Fibroblast of skin of left biceps (primary cell): ENCODE results near the gene AIF1L.

ENCODE experiments used
- DNase-seq, 2 experiments: peaks; one replicate each; pipeline ENCODE4 v3.0.0-alpha.2; 2013; ENCODE audit warnings: low read depth in 2 of 2

AIF1L gene

GRCh38 chr9:131096269-131097125, at the start of gene AIF1L:
Gene AIF1L, plus strand, starts transcription at chr9:131096531. Its CDS starts 99 bp downstream, at chr9:131096630.
- no peak for DNase-seq

- DNase-seq: peak; percentile 7 to 18
Observed at GRCh38 chr9:131046581-131047202, 49.6 kb upstream of the AIF1L start.

GRCh38 chr9:131048332-131048731, 48.0 kb upstream of the AIF1L start:
- DNase-seq: no peak

- no peak for DNase-seq
Observed at GRCh38 chr9:131048820-131049219, 47.5 kb upstream of the AIF1L start.

GRCh38 chr9:131049829-131050715, 46.3 kb upstream of the AIF1L start:
- DNase-seq: no peak

- DNase-seq: no peak
Observed at GRCh38 chr9:131050831-131051230, 45.5 kb upstream of the AIF1L start.

GRCh38 chr9:131051592-131052517, 44.5 kb upstream of the AIF1L start:
- no peak for DNase-seq

DNA sequence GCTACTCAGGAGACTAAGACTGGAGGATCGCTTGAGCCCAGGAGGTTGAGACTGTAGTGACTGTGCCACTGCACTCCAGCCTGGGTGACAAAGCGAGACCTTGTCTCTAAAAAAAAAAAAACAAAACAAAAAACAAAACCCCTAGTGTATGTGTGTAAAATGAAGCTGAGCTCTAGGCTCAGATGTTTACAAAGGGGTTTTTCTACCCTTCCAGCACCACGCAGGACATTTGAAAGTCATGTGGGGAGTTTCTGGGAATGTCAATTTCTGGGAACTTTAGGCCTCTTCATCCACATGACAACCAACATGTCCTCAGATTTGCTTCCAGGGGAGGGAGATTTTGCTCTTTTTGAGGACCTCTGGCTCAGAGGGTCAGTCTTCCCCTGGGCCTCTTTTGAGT, 42.4 kb upstream of the AIF1L start:
- no peak for DNase-seq

- DNase-seq: no peak
Observed at GRCh38 chr9:131056781-131057506, 39.4 kb upstream of the AIF1L start.

- DNase-seq: no peak
Observed at GRCh38 chr9:131060900-131061630, 35.3 kb upstream of the AIF1L start.

DNA sequence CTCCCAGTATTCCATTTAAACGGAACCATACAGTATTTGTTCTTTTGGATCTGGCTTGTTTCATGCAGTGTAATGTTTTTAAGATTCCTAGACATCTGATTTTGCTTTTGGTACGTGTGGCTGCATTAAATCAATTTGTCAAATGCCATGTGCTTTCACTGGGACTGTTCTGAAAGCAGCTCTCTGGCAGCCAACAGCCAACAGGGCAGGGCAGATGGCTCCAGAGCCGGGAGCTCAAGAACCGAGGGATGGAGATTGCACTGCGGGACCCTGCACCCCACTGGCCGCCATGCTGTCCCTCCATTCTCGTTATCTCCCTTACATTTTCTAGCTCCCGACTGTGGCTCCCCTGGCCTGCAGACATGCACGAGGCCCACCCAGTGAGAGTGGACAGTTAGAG, 33.4 kb upstream of the AIF1L start:
- no peak for DNase-seq

GRCh38 chr9:131065599-131065998, 30.7 kb upstream of the AIF1L start:
- no peak for DNase-seq

DNA sequence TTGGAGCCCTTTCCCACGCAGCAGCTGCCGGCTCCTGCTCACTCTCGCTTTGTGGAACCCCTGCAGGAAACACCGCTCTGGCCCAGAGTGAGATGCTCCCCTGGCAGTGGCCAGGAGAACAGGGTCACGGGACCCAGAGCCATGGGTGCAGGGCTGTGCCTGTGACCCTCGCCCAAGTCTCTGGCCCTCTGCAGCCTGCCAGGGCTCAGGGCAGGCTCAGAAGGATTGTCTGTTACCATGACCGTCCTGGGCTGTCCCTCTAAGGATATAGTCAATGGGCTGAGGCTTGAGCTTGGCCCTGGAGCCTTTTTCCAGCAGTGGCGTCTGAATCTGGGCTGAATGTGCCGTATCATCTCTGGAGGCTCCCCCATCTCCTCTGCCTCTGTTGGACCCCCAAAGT, 28.7 kb upstream of the AIF1L start:
- no peak for DNase-seq

- no peak for DNase-seq
Observed at GRCh38 chr9:131068076-131068816, 28.1 kb upstream of the AIF1L start.

GRCh38 chr9:131069699-131070098, 26.6 kb upstream of the AIF1L start:
- DNase-seq: no peak

- DNase-seq: no peak
Observed at GRCh38 chr9:131072107-131072870, 24.0 kb upstream of the AIF1L start.

DNA sequence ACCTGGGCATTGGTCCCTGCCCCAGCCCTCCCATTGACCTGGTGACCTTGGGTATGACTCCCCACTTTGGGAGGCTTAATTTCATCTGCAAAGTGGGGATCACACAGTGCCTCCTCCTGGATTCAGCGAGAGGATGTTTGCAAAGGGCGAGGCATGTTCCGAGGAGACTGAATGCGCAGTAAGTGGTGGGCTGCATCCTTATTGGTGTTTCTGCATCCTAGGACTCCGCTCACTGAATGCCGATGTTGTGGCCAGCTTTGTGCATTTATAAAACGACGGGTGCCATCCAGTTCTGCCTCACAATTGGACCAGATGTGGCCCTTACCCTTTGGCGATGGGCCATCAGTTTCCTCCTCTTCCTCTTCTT, 23.5 kb upstream of the AIF1L start:
- no peak for DNase-seq
